Colonic mucosa (tissue), 4 donors: Measurements from ENCODE around the gene HTT-AS. TPM values are rescaled to one million over a fixed set of nuclear protein-coding genes. Genes with fewer than 3 reads are reported as not detected.
"Not testable (repeated sequence)": the region's sequence is repeated elsewhere in the genome, so short reads cannot be mapped to it uniquely, and the experiment has no call there.

Experiments used
- DNase-seq: peaks from one replicate; pipeline ENCODE4 v3.0.0-alpha.2; 2020
- H3K27ac ChIP-seq: fragments of 200-600 bp; one replicate; pipeline ENCODE4 v1.8.0; 2021
- H3K27me3 ChIP-seq: fragments of 200-600 bp; one replicate; pipeline ENCODE4 v1.8.0; 2021
- H3K36me3 ChIP-seq: fragments of 200-600 bp; one replicate; pipeline ENCODE4 v1.8.0; 2021
- H3K4me1 ChIP-seq: fragments of 200-600 bp; one replicate; pipeline ENCODE4 v1.8.0; 2021; ENCODE audit warnings: mild to moderate bottlenecking
- H3K4me3 ChIP-seq: fragments of 200-600 bp; one replicate; pipeline ENCODE4 v1.8.0; 2021
- H3K9ac ChIP-seq, 2 donors: one replicate each; pipeline ENCODE4 v1.7.0; 2013; ENCODE audit warnings: control low read depth in 2 of 2, low read depth in 2 of 2, low read length in 2 of 2
- H3K9me3 ChIP-seq: fragments of 200-600 bp; one replicate; pipeline ENCODE4 v1.8.0; 2021
- CTCF ChIP-seq: fragments of 200-600 bp; IDR thresholded peaks from one replicate; pipeline ENCODE4 v1.8.0; 2022; ENCODE audit warnings: antibody characterized with exemption, mild to moderate bottlenecking
- intact Hi-C: fragments of 100-400 bp; cut with DNase I; formaldehyde crosslinking; loops from one replicate; pipeline ENCODE4 v1.14.1; 2022
- total RNA-seq, 2 donors: library from RNA; stranded (reverse); fragmentation: NEBNext Ultra II Directional in 1 of 2; extraction: Animal tissue kit (Norgen Biotek cat#: 25700) in 1 of 2; gene quantifications; one replicate each; pipeline ENCODE4 v1.2.1, GENCODE V29; 2021
- donor health status: healthy.
- donor health status: DM: no; HTN: no; CAD: no.
- donor health status: DM: no; HTN: no; CAD: no.

Gene HTT-AS
- total RNA-seq, 2 donors from 2014 or later = not detected

- Histone ChIP-seq H3K27ac (no peak overlapping the region), H3K27me3 (no peaks in the 10 kb centered on the region), H3K4me3 (no peak overlapping the region), H3K9ac (no peak overlapping the region), H3K36me3 (peaks cover 10% of the 10 kb centered on the region), H3K9me3 (no peaks in the 10 kb centered on the region), H3K4me1 (no peaks in the 10 kb centered on the region)
- intact Hi-C loops = no loop called here
- no peak for DNase-seq
- no peak for TF ChIP-seq CTCF
Measured at GRCh38 chr4:3107271-3107670, 32.9 kb upstream of the HTT-AS start.

- no peaks in the 10 kb centered on the region for H3K9me3 ChIP-seq
- H3K27ac ChIP-seq = no peak overlapping the region
- no peaks in the 10 kb centered on the region for H3K27me3 ChIP-seq
- DNase-seq = peak; percentile 85
- intact Hi-C loops = no loop called here
- H3K36me3 ChIP-seq = peaks cover 10% of the 10 kb centered on the region
- H3K4me3 ChIP-seq = no peak overlapping the region
- peak; percentile 95 for TF ChIP-seq CTCF
- no peaks in the 10 kb centered on the region for H3K4me1 ChIP-seq
- H3K9ac ChIP-seq = no peak overlapping the region
Measured at GRCh38 chr4:3106339-3107186, 32.2 kb upstream of the HTT-AS start.

- Histone ChIP-seq H3K4me1 (no peaks in the 10 kb centered on the region), H3K27me3 (no peaks in the 10 kb centered on the region), H3K36me3 (no peaks in the 10 kb centered on the region), H3K9ac (no peak overlapping the region), H3K27ac (no peak overlapping the region), H3K4me3 (no peak overlapping the region), H3K9me3 (no peaks in the 10 kb centered on the region)
- DNase-seq = no peak
- intact Hi-C loops = no loop called here
- TF ChIP-seq CTCF = no peak
Measured at GRCh38 chr4:3098346-3098745, 24.0 kb upstream of the HTT-AS start.

- DNase-seq = no peak
- no peak overlapping the region for H3K9ac ChIP-seq
- H3K4me3 ChIP-seq = no peak overlapping the region
- no peak for TF ChIP-seq CTCF
- no peaks in the 10 kb centered on the region for H3K36me3 ChIP-seq
- H3K27me3 ChIP-seq = no peaks in the 10 kb centered on the region
- no peak overlapping the region for H3K27ac ChIP-seq
- no peaks in the 10 kb centered on the region for H3K4me1 ChIP-seq
- intact Hi-C loops = no loop called here
- H3K9me3 ChIP-seq = no peaks in the 10 kb centered on the region
Measured at GRCh38 chr4:3096202-3096601, 21.9 kb upstream of the HTT-AS start.

- H3K9me3 ChIP-seq, H3K4me1 ChIP-seq, H3K27me3 ChIP-seq, H3K4me3 ChIP-seq, intact Hi-C loops, DNase-seq, H3K36me3 ChIP-seq, H3K27ac ChIP-seq, H3K9ac ChIP-seq: not testable (repeated sequence)
Measured at GRCh38 chr4:3094701-3095100, 20.4 kb upstream of the HTT-AS start.

GRCh38 chr4:3091464-3091863 lies 17.1 kb upstream of the HTT-AS start:
- no peaks in the 10 kb centered on the region for H3K9me3 ChIP-seq
- no peak overlapping the region for H3K9ac ChIP-seq
- no peaks in the 10 kb centered on the region for H3K27me3 ChIP-seq
- no peaks in the 10 kb centered on the region for H3K4me1 ChIP-seq
- H3K4me3 ChIP-seq = no peak overlapping the region
- no peak for DNase-seq
- no peak for TF ChIP-seq CTCF
- intact Hi-C loops = no loop called here
- H3K36me3 ChIP-seq = no peaks in the 10 kb centered on the region
- no peak overlapping the region for H3K27ac ChIP-seq
